Liver (tissue), 9 donors: ENCODE measurements around the gene NHS. TPM values are rescaled to one million over a fixed set of nuclear protein-coding genes. Genes with fewer than 3 reads are reported as not detected.

Experiments used
- DNase-seq: peaks from one replicate; pipeline ENCODE4 v3.0.0-alpha.2; 2017; ENCODE audit warnings: low spot score
- H3K27ac ChIP-seq, 2 donors: one replicate each; pipeline ENCODE4 v1.7.0; 2013; ENCODE audit warnings: inconsistent platforms in 2 of 2, low read length in 2 of 2, control low read depth in 1 of 2, low read depth in 1 of 2, mild to moderate bottlenecking in 1 of 2
- H3K27me3 ChIP-seq, 4 donors: one replicate each; pipeline versions ENCODE4 v1.6.1 to v1.7.0; 2013; ENCODE audit warnings: low read length in 3 of 4, inconsistent platforms in 1 of 4, mild to moderate bottlenecking in 1 of 4, moderate library complexity in 1 of 4; ENCODE audit not compliant: control insufficient read depth in 4 of 4, insufficient read depth in 4 of 4
- H3K36me3 ChIP-seq, 4 donors: one replicate each; pipeline versions ENCODE4 v1.6.1 to v1.7.0; 2013; ENCODE audit warnings: low read length in 3 of 4, mild to moderate bottlenecking in 3 of 4, low read depth in 1 of 4, moderate library complexity in 1 of 4; ENCODE audit not compliant: control insufficient read depth in 4 of 4, insufficient read depth in 3 of 4
- H3K4me1 ChIP-seq, 4 donors: one replicate each; pipeline versions ENCODE4 v1.6.1 to v1.7.0; 2013; ENCODE audit warnings: low read length in 3 of 4, mild to moderate bottlenecking in 3 of 4, moderate library complexity in 1 of 4; ENCODE audit not compliant: control insufficient read depth in 4 of 4, insufficient read depth in 4 of 4
- H3K4me3 ChIP-seq, 3 donors: one replicate each; pipeline versions ENCODE4 v1.6.1 to v1.7.0; 2013; ENCODE audit warnings: low read length in 3 of 3, control low read depth in 1 of 3, low read depth in 1 of 3, mild to moderate bottlenecking in 1 of 3
- H3K9ac ChIP-seq, 2 donors: one replicate each; pipeline ENCODE4 v1.7.0; 2013; ENCODE audit warnings: low read length in 2 of 2, mild to moderate bottlenecking in 2 of 2, moderate library complexity in 2 of 2, control low read depth in 1 of 2, low read depth in 1 of 2
- H3K9me3 ChIP-seq, 4 donors: one replicate each; pipeline versions ENCODE4 v1.6.1 to v1.7.0; 2013; ENCODE audit warnings: low read length in 3 of 4; ENCODE audit not compliant: control insufficient read depth in 4 of 4
- ATF3 ChIP-seq: IDR thresholded peaks from 2 replicates; pipeline ENCODE4 v1.6.1; 2016; ENCODE audit warnings: antibody characterized with exemption
- CTCF ChIP-seq: fragments of 150-350 bp; IDR thresholded peaks from 2 replicates; pipeline ENCODE4 v1.5.1; 2017; ENCODE audit warnings: improper control_type of control experiment, low read depth, low read length; ENCODE audit not compliant: missing input control
- EGR1 ChIP-seq, 2 donors: IDR thresholded peaks; 2 replicates each; pipeline ENCODE4 v1.6.1; 2016 to 2018; ENCODE audit warnings: antibody characterized with exemption in 2 of 2, low read depth in 2 of 2
- FOXA2 ChIP-seq: IDR thresholded peaks from 2 replicates; pipeline ENCODE4 v1.6.1; 2016; ENCODE audit warnings: antibody characterized with exemption
- HNF4A ChIP-seq, 2 donors: conservative IDR thresholded peaks; 2 replicates each; pipeline ENCODE4 v1.6.1; 2016; ENCODE audit warnings: antibody characterized with exemption in 2 of 2, mild to moderate bottlenecking in 2 of 2
- HNF4G ChIP-seq: IDR thresholded peaks from 2 replicates; pipeline ENCODE4 v1.6.1; 2016; ENCODE audit warnings: antibody characterized with exemption
- MAX ChIP-seq: IDR thresholded peaks from 2 replicates; pipeline ENCODE4 v1.6.1; 2016; ENCODE audit warnings: antibody characterized with exemption
- NR2F2 ChIP-seq: IDR thresholded peaks from 2 replicates; pipeline ENCODE4 v1.6.1; 2016; ENCODE audit warnings: antibody characterized with exemption
- RAD21 ChIP-seq, 2 donors: IDR thresholded peaks; 2 replicates each; pipeline ENCODE4 v1.6.1; 2016; ENCODE audit warnings: antibody characterized with exemption in 2 of 2, mild to moderate bottlenecking in 2 of 2
- SP1 ChIP-seq: IDR thresholded peaks from 2 replicates; pipeline ENCODE4 v1.6.1; 2018; ENCODE audit warnings: antibody characterized with exemption, mild to moderate bottlenecking
- TAF1 ChIP-seq: conservative IDR thresholded peaks from 2 replicates; pipeline ENCODE4 v1.6.1; 2016; ENCODE audit warnings: antibody characterized with exemption, mild to moderate bottlenecking
- YY1 ChIP-seq: IDR thresholded peaks from 2 replicates; pipeline ENCODE4 v1.6.1; 2016; ENCODE audit warnings: antibody characterized with exemption, mild to moderate bottlenecking
- ZBTB33 ChIP-seq: IDR thresholded peaks from 2 replicates; pipeline ENCODE4 v1.6.1; 2016; ENCODE audit warnings: antibody characterized with exemption
- WGBS: extraction: QIAGEN DNeasy Blood & Tissue Kit; methylation state at CpG from one replicate; pipeline ENCODE4 v1.1.7; 2013; 5-methylcytosine and 5-hydroxymethylcytosine counted together
- polyA plus RNA-seq, 2 donors: library from polyadenylated mRNA; stranded (reverse) in 1 of 2; unstranded in 1 of 2; fragments of 200-250 nt in 1 of 2; fragments of >200 nt in 1 of 2; fragmentation: Nextera tagmentation in 1 of 2; extraction: Ambion mirVana in 1 of 2; gene quantifications; one replicate each; pipeline versions ENCODE4 v1.2.1 to v1.2.3, GENCODE V29; 2013 to 2015
- total RNA-seq, 2 donors: library from RNA; depleted of rRNA; stranded (reverse); fragments of >200 nt; gene quantifications; one replicate each; pipeline ENCODE4 v1.2.3, GENCODE V29; 2014
- donor health status: healthy.
- donor health status: healthy.
- donor health status: healthy.
- donor health status: healthy.
- donor health status: healthy.

Gene NHS
- total and polyA plus RNA-seq, 4 donors, result 0.03 to 0.17 (median 0.10) TPM

- no peak for TF ChIP-seq ATF3
- TF ChIP-seq RAD21 (IDR thresholded peaks at IDR 0.05), result no peak
- no peak for TF ChIP-seq SP1
- TF ChIP-seq CTCF, result no peak
- no peak for TF ChIP-seq YY1
- no peak for TF ChIP-seq NR2F2
Measured at GRCh38 chrX:17537723-17538243, 162.8 kb downstream of the NHS start (continued).

- peaks cover 0 to 3% (median 0%) of the 10 kb centered on the region in 4 donors for H3K9me3 ChIP-seq
- TF ChIP-seq ZBTB33, result no peak
- no peak for TF ChIP-seq HNF4A (conservative IDR thresholded peaks at IDR 0.05)
- no peak overlapping the region for H3K4me3 ChIP-seq
- DNase-seq, result no peak
- H3K36me3 ChIP-seq, result no peaks in the 10 kb centered on the region
- no peak overlapping the region for H3K27ac ChIP-seq
- WGBS, result 80% methylated on average over 3 of the region's 3 CpGs
- no peak overlapping the region for H3K9ac ChIP-seq
- H3K4me1 ChIP-seq, result peaks cover 0 to 3% (median 0%) of the 10 kb centered on the region in 4 donors
- no peaks in the 10 kb centered on the region for H3K27me3 ChIP-seq
Measured at GRCh38 chrX:17542123-17542522, 167.1 kb downstream of the NHS start.

GRCh38 chrX:17544821-17545220 is 169.8 kb downstream of the NHS start:
- H3K27ac ChIP-seq, result no peak overlapping the region
- H3K27me3 ChIP-seq, result no peaks in the 10 kb centered on the region
- DNase-seq, result no peak
- H3K4me1 ChIP-seq, result peaks cover 0 to 3% (median 0%) of the 10 kb centered on the region in 4 donors
- WGBS, result 33% methylated on average over 2 of the region's 2 CpGs
- no peaks in the 10 kb centered on the region for H3K36me3 ChIP-seq
- peaks cover 0 to under 1% (median 0%) of the 10 kb centered on the region in 4 donors for H3K9me3 ChIP-seq
- no peak for TF ChIP-seq FOXA2
- no peak for TF ChIP-seq EGR1 (IDR thresholded peaks at IDR 0.05; ENCODE audit: low read depth in 2 of 2)
- TF ChIP-seq SP1, result no peak
- no peak for TF ChIP-seq TAF1
- no peak for TF ChIP-seq MAX
- no peak for TF ChIP-seq YY1
- TF ChIP-seq HNF4G, result no peak
- H3K9ac ChIP-seq, result no peak overlapping the region
- H3K4me3 ChIP-seq, result no peak overlapping the region

- Histone ChIP-seq H3K27ac (no peak overlapping the region), H3K9ac (no peak overlapping the region), H3K27me3 (no peaks in the 10 kb centered on the region), H3K36me3 (no peaks in the 10 kb centered on the region), H3K4me3 (no peak overlapping the region), H3K4me1 (peaks cover 0 to 3% (median 0%) of the 10 kb centered on the region in 4 donors), H3K9me3 (no peaks in the 10 kb centered on the region)
- DNase-seq, result no peak
- TF ChIP-seq TAF1 (no peak), FOXA2 (no peak), MAX (no peak), RAD21 (IDR thresholded peaks at IDR 0.05) (no peak), YY1 (no peak), HNF4A (conservative IDR thresholded peaks at IDR 0.05) (no peak)
- 83% methylated on average over 2 of the region's 2 CpGs for WGBS
Measured at GRCh38 chrX:17546356-17546755, 171.4 kb downstream of the NHS start.
